ENCODE measurements around the gene GIPC3.

DNA sequence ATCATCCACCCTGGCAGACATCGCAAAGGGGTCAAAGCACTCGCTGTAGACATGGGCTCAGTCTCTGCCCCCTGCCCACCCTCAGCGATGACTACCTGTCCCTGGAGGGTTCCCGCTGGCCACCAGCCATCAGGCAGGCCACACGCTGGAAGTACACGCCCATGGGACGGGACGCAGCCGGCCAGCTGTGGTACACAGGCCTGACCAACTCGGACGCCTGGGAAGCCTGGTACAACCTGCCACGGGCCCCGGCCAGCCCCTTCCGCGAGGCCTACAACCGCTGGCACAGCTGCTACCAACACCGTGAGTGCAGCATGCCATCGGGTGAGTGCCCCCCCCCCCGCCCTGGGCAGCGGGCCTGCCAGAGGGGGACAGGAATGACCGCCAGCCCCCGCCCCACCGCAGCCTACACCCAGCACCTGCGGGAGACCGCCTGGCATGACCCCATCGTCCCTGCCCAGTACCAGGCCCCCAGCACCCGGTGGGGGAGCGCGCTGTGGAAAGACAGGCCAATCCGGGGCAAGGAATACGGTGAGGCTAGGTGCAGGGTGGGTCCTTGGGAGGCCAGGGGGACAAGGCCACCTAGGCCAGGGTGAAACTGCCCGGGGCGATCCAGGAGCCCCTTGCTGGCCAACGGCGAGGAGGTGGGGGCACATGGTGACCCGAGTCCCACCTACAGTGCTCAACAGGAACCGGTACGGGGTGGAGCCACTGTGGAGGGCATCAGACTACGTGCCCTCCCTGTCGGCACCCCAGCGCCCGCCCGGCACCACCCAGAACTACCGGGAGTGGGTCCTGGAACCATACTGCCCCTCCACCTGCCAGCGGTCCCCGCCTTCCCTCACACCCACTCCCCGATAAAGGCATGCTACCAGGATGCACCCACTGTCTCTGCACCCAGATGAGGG is 41.9 kb upstream of the GIPC3 start:
- no peak for TF ChIP-seq CTCF (IDR thresholded peaks at IDR 0.05; ENCODE audit: low read depth, low read length, missing input control)
- TF ChIP-seq JUND (IDR thresholded peaks at IDR 0.05), result no peak
- no peak for TF ChIP-seq GABPA (IDR thresholded peaks at IDR 0.05 in 1 of 2, conservative IDR thresholded peaks at IDR 0.05 in 1 of 2)
- TF ChIP-seq SP1 (IDR thresholded peaks at IDR 0.05), result no peak
- TF ChIP-seq, protein P1, sequence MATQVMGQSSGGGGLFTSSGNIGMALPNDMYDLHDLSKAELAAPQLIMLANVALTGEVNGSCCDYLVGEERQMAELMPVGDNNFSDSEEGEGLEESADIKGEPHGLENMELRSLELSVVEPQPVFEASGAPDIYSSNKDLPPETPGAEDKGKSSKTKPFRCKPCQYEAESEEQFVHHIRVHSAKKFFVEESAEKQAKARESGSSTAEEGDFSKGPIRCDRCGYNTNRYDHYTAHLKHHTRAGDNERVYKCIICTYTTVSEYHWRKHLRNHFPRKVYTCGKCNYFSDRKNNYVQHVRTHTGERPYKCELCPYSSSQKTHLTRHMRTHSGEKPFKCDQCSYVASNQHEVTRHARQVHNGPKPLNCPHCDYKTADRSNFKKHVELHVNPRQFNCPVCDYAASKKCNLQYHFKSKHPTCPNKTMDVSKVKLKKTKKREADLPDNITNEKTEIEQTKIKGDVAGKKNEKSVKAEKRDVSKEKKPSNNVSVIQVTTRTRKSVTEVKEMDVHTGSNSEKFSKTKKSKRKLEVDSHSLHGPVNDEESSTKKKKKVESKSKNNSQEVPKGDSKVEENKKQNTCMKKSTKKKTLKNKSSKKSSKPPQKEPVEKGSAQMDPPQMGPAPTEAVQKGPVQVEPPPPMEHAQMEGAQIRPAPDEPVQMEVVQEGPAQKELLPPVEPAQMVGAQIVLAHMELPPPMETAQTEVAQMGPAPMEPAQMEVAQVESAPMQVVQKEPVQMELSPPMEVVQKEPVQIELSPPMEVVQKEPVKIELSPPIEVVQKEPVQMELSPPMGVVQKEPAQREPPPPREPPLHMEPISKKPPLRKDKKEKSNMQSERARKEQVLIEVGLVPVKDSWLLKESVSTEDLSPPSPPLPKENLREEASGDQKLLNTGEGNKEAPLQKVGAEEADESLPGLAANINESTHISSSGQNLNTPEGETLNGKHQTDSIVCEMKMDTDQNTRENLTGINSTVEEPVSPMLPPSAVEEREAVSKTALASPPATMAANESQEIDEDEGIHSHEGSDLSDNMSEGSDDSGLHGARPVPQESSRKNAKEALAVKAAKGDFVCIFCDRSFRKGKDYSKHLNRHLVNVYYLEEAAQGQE (IDR thresholded peaks at IDR 0.05), result no peak
- TF ChIP-seq YY1 (IDR thresholded peaks at IDR 0.05), result no peak
- no peak for TF ChIP-seq MAX (IDR thresholded peaks at IDR 0.05)
- TF ChIP-seq RAD21 (IDR thresholded peaks at IDR 0.05), result no peak
- TF ChIP-seq HNF4A (conservative IDR thresholded peaks at IDR 0.05), result no peak
